ENCODE results near the gene GSS. TPM values are rescaled to one million over a fixed set of nuclear protein-coding genes. Genes with fewer than 3 reads are reported as not detected.

The GSS gene
- total RNA-seq, 1 donor from 2014 or later: 72.5 TPM

GRCh38 chr20:34888468-34888867 lies 67.1 kb downstream of the GSS start:
- Mint-ChIP-seq H3K4me1 (ENCODE audit: low read depth) (no peaks in the 10 kb centered on the region), H3K9me3 (ENCODE audit: low read depth) (no peaks in the 10 kb centered on the region), H3K27me3 (no peaks in the 10 kb centered on the region), H3K27ac (no peak overlapping the region), H3K4me3 (ENCODE audit: low read depth) (no peak overlapping the region), H3K36me3 (ENCODE audit: insufficient read depth) (peaks cover 2% of the 10 kb centered on the region)
- TF ChIP-seq CTCF (IDR thresholded peaks at IDR 0.05; ENCODE audit: unreplicated experiment): no peak
- no peak for DNase-seq (ENCODE audit: low spot score, unreplicated experiment)

GRCh38 chr20:34887023-34887422 lies 68.6 kb downstream of the GSS start:
- Mint-ChIP-seq H3K27ac (no peak overlapping the region), H3K4me3 (ENCODE audit: low read depth) (no peak overlapping the region), H3K27me3 (no peaks in the 10 kb centered on the region), H3K4me1 (ENCODE audit: low read depth) (no peaks in the 10 kb centered on the region), H3K36me3 (ENCODE audit: insufficient read depth) (peaks cover 2% of the 10 kb centered on the region), H3K9me3 (ENCODE audit: low read depth) (no peaks in the 10 kb centered on the region)
- DNase-seq (ENCODE audit: low spot score, unreplicated experiment): no peak
- no peak for TF ChIP-seq CTCF (IDR thresholded peaks at IDR 0.05; ENCODE audit: unreplicated experiment)

GRCh38 chr20:34886122-34886521 lies 69.5 kb downstream of the GSS start:
- DNase-seq (ENCODE audit: low spot score, unreplicated experiment): no peak
- Mint-ChIP-seq H3K27ac (no peak overlapping the region), H3K27me3 (no peaks in the 10 kb centered on the region), H3K36me3 (ENCODE audit: insufficient read depth) (peaks cover 2% of the 10 kb centered on the region), H3K4me1 (ENCODE audit: low read depth) (no peaks in the 10 kb centered on the region), H3K4me3 (ENCODE audit: low read depth) (no peak overlapping the region), H3K9me3 (ENCODE audit: low read depth) (no peaks in the 10 kb centered on the region)
- TF ChIP-seq CTCF (IDR thresholded peaks at IDR 0.05; ENCODE audit: unreplicated experiment): no peak

GRCh38 chr20:34884260-34884659 lies 71.3 kb downstream of the GSS start:
- no peak for DNase-seq (ENCODE audit: low spot score, unreplicated experiment)
- no peak overlapping the region for H3K27ac Mint-ChIP-seq
- no peak for TF ChIP-seq CTCF (IDR thresholded peaks at IDR 0.05; ENCODE audit: unreplicated experiment)
- no peaks in the 10 kb centered on the region for H3K4me1 Mint-ChIP-seq (ENCODE audit: low read depth)
- H3K9me3 Mint-ChIP-seq (ENCODE audit: low read depth): no peaks in the 10 kb centered on the region
- peaks cover 2% of the 10 kb centered on the region for H3K36me3 Mint-ChIP-seq (ENCODE audit: insufficient read depth)
- peaks cover 1% of the 10 kb centered on the region for H3K27me3 Mint-ChIP-seq
- H3K4me3 Mint-ChIP-seq (ENCODE audit: low read depth): no peak overlapping the region

GRCh38 chr20:34883809-34884208 lies 71.8 kb downstream of the GSS start:
- no peaks in the 10 kb centered on the region for H3K4me1 Mint-ChIP-seq (ENCODE audit: low read depth)
- peaks cover 4% of the 10 kb centered on the region for H3K27me3 Mint-ChIP-seq
- DNase-seq (ENCODE audit: low spot score, unreplicated experiment): no peak
- peaks cover 3% of the 10 kb centered on the region for H3K9me3 Mint-ChIP-seq (ENCODE audit: low read depth)
- H3K27ac Mint-ChIP-seq: no peak overlapping the region
- H3K4me3 Mint-ChIP-seq (ENCODE audit: low read depth): no peak overlapping the region
- H3K36me3 Mint-ChIP-seq (ENCODE audit: insufficient read depth): peaks cover 4% of the 10 kb centered on the region
- no peak for TF ChIP-seq CTCF (IDR thresholded peaks at IDR 0.05; ENCODE audit: unreplicated experiment)

Measured in progenitor cell of endocrine pancreas (in vitro differentiated cells).